IMR-90 (cell line): ENCODE results near the gene PRR33. TPM values are rescaled to one million over a fixed set of nuclear protein-coding genes. Genes with fewer than 3 reads are reported as not detected.

ENCODE experiments used
- ATAC-seq: fragments of 200-7000 bp; cut with Tn5 transposase; 2 replicates; pipeline ENCODE4 v1.9.1; 2020; ENCODE audit warnings: low read depth, mild to moderate bottlenecking, moderate library complexity
- BruUV-seq: library from RNA; stranded (reverse); fragments of 400-500 nt; replicated peaks from 2 replicates; lab custom pipeline; 2021; lab: Mats Ljungman, UMichigan
- CTCF ChIA-PET: fragments of 300-600 bp; formaldehyde crosslinking; extraction: SDS; loops from one replicate; lab custom pipeline; 2021; ENCODE audit warnings: antibody characterized with exemption; lab: Yijun Ruan, JAX
- POLR2A ChIA-PET: fragments of 300-600 bp; sonication (Branson Sonifier 250); formaldehyde crosslinking; loops from one replicate; lab custom pipeline; 2022; ENCODE audit warnings: antibody characterized with exemption; ENCODE audit not compliant: unreplicated experiment; lab: Charles Lee
- DNase-seq: peaks from one replicate; pipeline ENCODE4 v3.0.0; 2013
- H2AFZ ChIP-seq: replicated peaks from 2 replicates; pipeline ENCODE3; 2013; ENCODE audit warnings: low read length, mild to moderate bottlenecking; ENCODE audit not compliant: poor library complexity
- H2AK5ac ChIP-seq: 2 replicates; pipeline ENCODE4 v1.6.1; 2013; ENCODE audit warnings: low read depth, low read length, inconsistent platforms
- H2AK9ac ChIP-seq: replicated peaks from 2 replicates; pipeline ENCODE3; 2013; ENCODE audit warnings: mild to moderate bottlenecking, low read depth, low read length, moderate library complexity; ENCODE audit not compliant: poor library complexity
- H2BK120ac ChIP-seq: 2 replicates; pipeline ENCODE4 v1.6.1; 2013; ENCODE audit warnings: low read depth, low read length, inconsistent platforms
- H2BK15ac ChIP-seq: 3 replicates; pipeline ENCODE4 v1.6.1; 2013; ENCODE audit warnings: low read depth, low read length, inconsistent platforms
- H2BK20ac ChIP-seq: 2 replicates; pipeline ENCODE4 v1.6.1; 2013; ENCODE audit warnings: low read depth, mild to moderate bottlenecking, inconsistent platforms, low read length, moderate library complexity
- H2BK5ac ChIP-seq: 2 replicates; pipeline ENCODE4 v1.6.1; 2013; ENCODE audit warnings: mild to moderate bottlenecking, low read depth, low read length, inconsistent platforms; ENCODE audit not compliant: poor library complexity, severe bottlenecking
- H3K14ac ChIP-seq: replicated peaks from 2 replicates; pipeline ENCODE4 v1.6.1; 2013; ENCODE audit warnings: low read depth, low read length, inconsistent platforms
- H3K18ac ChIP-seq: 2 replicates; pipeline ENCODE4 v1.6.1; 2013; ENCODE audit warnings: low read depth, low read length, control low read depth
- H3K23ac ChIP-seq: 2 replicates; pipeline ENCODE4 v1.6.1; 2013; ENCODE audit warnings: low read depth, low read length, inconsistent platforms
- H3K27ac ChIP-seq: 2 replicates; pipeline ENCODE4 v1.5.1; 2013; ENCODE audit warnings: mild to moderate bottlenecking, control low read depth, low read length; ENCODE audit not compliant: insufficient read depth
- H3K27me3 ChIP-seq: 2 replicates; pipeline ENCODE4 v1.6.1; 2013; ENCODE audit warnings: low read length; ENCODE audit not compliant: control insufficient read depth, insufficient read depth
- H3K36me3 ChIP-seq: 2 replicates; pipeline ENCODE4 v1.6.1; 2013; ENCODE audit warnings: low read length, mixed read lengths; ENCODE audit not compliant: control insufficient read depth, insufficient read depth
- H3K4ac ChIP-seq: 2 replicates; pipeline ENCODE4 v1.6.1; 2013; ENCODE audit warnings: low read depth, low read length, inconsistent platforms
- H3K4me1 ChIP-seq: 2 replicates; pipeline ENCODE4 v1.6.1; 2013; ENCODE audit warnings: low read length, mixed read lengths; ENCODE audit not compliant: control insufficient read depth, insufficient read depth
- H3K4me2 ChIP-seq: 2 replicates; pipeline ENCODE4 v1.6.1; 2013; ENCODE audit warnings: low read depth, mild to moderate bottlenecking, control low read depth, low read length, moderate library complexity
- H3K4me3 ChIP-seq: 2 replicates; pipeline ENCODE4 v1.5.1; 2013; ENCODE audit warnings: low read depth, mild to moderate bottlenecking, control low read depth, low read length, moderate library complexity; ENCODE audit not compliant: insufficient read depth
- H3K56ac ChIP-seq: 2 replicates; pipeline ENCODE4 v1.6.1; 2013; ENCODE audit warnings: low read length, inconsistent platforms; ENCODE audit not compliant: insufficient read depth; ENCODE audit errors: extremely low read depth
- H3K79me1 ChIP-seq, 2 experiments: 2 replicates each; pipeline ENCODE4 v1.6.1; 2013; ENCODE audit warnings: low read length in 2 of 2, inconsistent platforms in 1 of 2, low read depth in 1 of 2
- H3K9ac ChIP-seq: 2 replicates; pipeline ENCODE4 v1.6.1; 2013; ENCODE audit warnings: low read depth, low read length, control low read depth
- H3K9me1 ChIP-seq: 2 replicates; pipeline ENCODE4 v1.6.1; 2013; ENCODE audit warnings: low read length, inconsistent platforms; ENCODE audit not compliant: insufficient read depth
- H3K9me3 ChIP-seq: 2 replicates; pipeline ENCODE4 v1.6.1; 2013; ENCODE audit warnings: low read length; ENCODE audit not compliant: control insufficient read depth, insufficient read depth
- H4K20me1 ChIP-seq: 2 replicates; pipeline ENCODE4 v1.6.1; 2013; ENCODE audit warnings: low read length, inconsistent platforms; ENCODE audit not compliant: insufficient read depth
- H4K5ac ChIP-seq: 2 replicates; pipeline ENCODE4 v1.6.1; 2013; ENCODE audit warnings: mild to moderate bottlenecking, low read depth, low read length, control low read depth
- H4K8ac ChIP-seq, 2 experiments: 2 replicates each; pipeline ENCODE4 v1.6.1; 2013; ENCODE audit warnings: low read depth in 2 of 2, low read length in 2 of 2, control low read depth in 1 of 2, inconsistent platforms in 1 of 2
- H4K91ac ChIP-seq: 2 replicates; pipeline ENCODE4 v1.6.1; 2013; ENCODE audit warnings: low read depth, low read length, inconsistent platforms; ENCODE audit not compliant: insufficient read depth
- CHD1 ChIP-seq: IDR thresholded peaks from 2 replicates; pipeline ENCODE4 v1.6.1; 2012; ENCODE audit warnings: low read depth, low read length, improper control_type of control experiment
- NFE2L2 ChIP-seq: fragments of 150-350 bp; IDR thresholded peaks from 2 replicates; pipeline ENCODE4 v1.6.1; 2016; ENCODE audit warnings: low read depth, mild to moderate bottlenecking, low read length
- POLR2A ChIP-seq: IDR thresholded peaks from 2 replicates; pipeline ENCODE4 v1.6.1; 2012; ENCODE audit warnings: mild to moderate bottlenecking, low read depth, low read length
- RCOR1 ChIP-seq: IDR thresholded peaks from 2 replicates; pipeline ENCODE4 v1.6.1; 2012; ENCODE audit warnings: mild to moderate bottlenecking, low read length, improper control_type of control experiment; ENCODE audit not compliant: insufficient replicate concordance
- RFX5 ChIP-seq: IDR thresholded peaks from 2 replicates; pipeline ENCODE4 v1.8.0; 2012; ENCODE audit warnings: low read depth, mild to moderate bottlenecking, low read length, moderate library complexity
- whole genome bisulfite sequencing, 2 experiments: methylation state at CpG; one replicate each; pipeline versions ENCODE4 v1.1.5 to v1.1.7; 2013; ENCODE audit warnings: missing lambda C conversion rate in 2 of 2; ENCODE audit not compliant: insufficient read length in 1 of 2; ENCODE audit errors: extremely low coverage in 2 of 2; 5-methylcytosine and 5-hydroxymethylcytosine counted together
- dilution Hi-C: fragments of 300-500 bp; cut with HindIII; formaldehyde crosslinking; loops from one replicate; pipeline ENCODE4 v1.14.3; 2018; ENCODE audit warnings: low sequenced_read_pairs; ENCODE audit not compliant: unreplicated experiment
- in situ Hi-C: fragments of 300-500 bp; cut with MboI; formaldehyde crosslinking; loops from 3 replicates; pipeline ENCODE4 v1.14.3; 2019; ENCODE audit warnings: low sequenced_read_pairs, inconsistent platforms, mixed read lengths
- intact Hi-C: fragments of 100-400 bp; cut with micrococcal nuclease; formaldehyde crosslinking; loops from 2 replicates; pipeline ENCODE4 v1.10.0; 2022
- polyA plus RNA-seq, 3 experiments: library from polyadenylated mRNA; depleted of rRNA; stranded (reverse); fragments of >200 nt; gene quantifications; 2 replicates each; pipeline ENCODE4 v1.2.3, GENCODE V29; 2012; ENCODE audit warnings: low replicate concordance in 1 of 3
- total RNA-seq: library from RNA; depleted of rRNA; stranded (reverse); fragments of >200 nt; gene quantifications from 2 replicates; pipeline ENCODE4 v1.2.3, GENCODE V29; 2012
- TF ChIP-seq, protein P1 (sequence below): fragments of 150-350 bp; IDR thresholded peaks from 2 replicates; pipeline ENCODE4 v1.6.1; 2016; ENCODE audit warnings: low read depth, mild to moderate bottlenecking, low read length, moderate library complexity, borderline replicate concordance

PRR33 gene
- total and polyA plus RNA-seq, 2 of the 4 experiments (the other 2 are of a cell fraction) = not detected

DNA sequence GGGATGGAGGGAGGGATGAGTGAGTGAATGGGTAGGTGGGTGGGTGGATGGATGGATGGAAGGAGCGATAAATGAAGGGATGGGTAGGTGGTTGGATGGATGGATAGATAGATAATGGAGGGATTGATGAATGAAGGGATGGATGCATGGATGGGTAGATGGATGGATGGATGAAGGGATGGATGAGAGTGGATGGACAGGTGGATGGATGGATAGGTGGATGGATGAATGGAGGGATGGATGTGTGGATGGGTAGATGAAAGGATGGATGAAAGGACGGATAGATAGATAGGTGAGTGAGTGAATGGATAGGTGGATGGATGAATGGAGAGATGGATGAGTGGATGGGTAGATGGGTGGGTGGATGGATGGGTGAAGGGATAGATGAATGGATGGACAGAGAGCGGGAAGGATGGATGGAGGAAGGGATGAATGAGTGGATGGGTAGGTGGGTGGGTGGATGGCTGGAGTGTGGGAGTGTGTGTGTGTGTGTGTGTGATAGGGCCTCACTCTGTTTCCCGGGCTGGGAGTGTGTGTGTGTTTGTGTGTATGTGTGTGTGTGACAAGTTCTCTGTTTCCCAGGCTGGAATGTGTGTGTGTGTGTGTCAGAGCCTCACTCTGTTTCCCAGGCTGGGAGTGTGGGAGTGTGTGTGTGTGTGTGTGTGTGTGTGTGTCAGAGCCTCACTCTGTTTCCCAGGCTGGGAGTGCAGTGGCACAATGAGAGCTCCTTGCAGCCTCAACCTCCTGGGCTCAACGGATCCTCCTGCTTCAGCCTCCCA lies 2.1 kb upstream of the PRR33 start:
- H3K9ac ChIP-seq = no peak overlapping the region
- peak overlapping the region; percentile 19 for H2BK5ac ChIP-seq
- H3K4me3 ChIP-seq = no peak overlapping the region
- dilution Hi-C loops = no loop called here
- DNase-seq = peak; percentile 12
- H4K5ac ChIP-seq = no peak overlapping the region
- no peak overlapping the region for H3K4ac ChIP-seq
- POLR2A ChIA-PET = no interaction called here
- TF ChIP-seq, protein P1, sequence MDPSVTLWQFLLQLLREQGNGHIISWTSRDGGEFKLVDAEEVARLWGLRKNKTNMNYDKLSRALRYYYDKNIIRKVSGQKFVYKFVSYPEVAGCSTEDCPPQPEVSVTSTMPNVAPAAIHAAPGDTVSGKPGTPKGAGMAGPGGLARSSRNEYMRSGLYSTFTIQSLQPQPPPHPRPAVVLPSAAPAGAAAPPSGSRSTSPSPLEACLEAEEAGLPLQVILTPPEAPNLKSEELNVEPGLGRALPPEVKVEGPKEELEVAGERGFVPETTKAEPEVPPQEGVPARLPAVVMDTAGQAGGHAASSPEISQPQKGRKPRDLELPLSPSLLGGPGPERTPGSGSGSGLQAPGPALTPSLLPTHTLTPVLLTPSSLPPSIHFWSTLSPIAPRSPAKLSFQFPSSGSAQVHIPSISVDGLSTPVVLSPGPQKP = no peak
- TF ChIP-seq RCOR1 (no peak), CHD1 (no peak), RFX5 (no peak), NFE2L2 (no peak), POLR2A (no peak)
- in situ Hi-C loops = no loop called here
- no peaks in the 10 kb centered on the region for H3K36me3 ChIP-seq
- H2BK15ac ChIP-seq = no peak overlapping the region
- H3K79me1 ChIP-seq = no peaks in the 10 kb centered on the region
- H2BK120ac ChIP-seq = no peak overlapping the region
- H3K27me3 ChIP-seq = peaks cover 27% of the 10 kb centered on the region
- no TSS peak for BruUV-seq
- no peak overlapping the region for H3K18ac ChIP-seq
- H3K27ac ChIP-seq = no peak overlapping the region
- no peak overlapping the region for H3K14ac ChIP-seq
- no peaks in the 10 kb centered on the region for H3K9me1 ChIP-seq
- no peaks in the 10 kb centered on the region for H4K20me1 ChIP-seq
- no peaks in the 10 kb centered on the region for H3K9me3 ChIP-seq
- CTCF ChIA-PET = no interaction called here
- intact Hi-C loops = loop anchor here (1.0 kb wide), 1 partner anchor 46 kb away; no protein-coding TSS in a partner anchor
- H4K91ac ChIP-seq = no peak overlapping the region
- no peak overlapping the region for H3K23ac ChIP-seq
- H2AK5ac ChIP-seq = no peak overlapping the region
- H2BK20ac ChIP-seq = no peak overlapping the region
- H3K4me2 ChIP-seq = no peak overlapping the region
- no peak for ATAC-seq
- H3K4me1 ChIP-seq = no peaks in the 10 kb centered on the region
- WGBS, 2 experiments = 67 to 100% methylated on average over 1 to 2 of the region's 5 CpGs
- H4K8ac ChIP-seq = no peak overlapping the region
- no peak overlapping the region for H3K56ac ChIP-seq
- no peak overlapping the region for H2AFZ ChIP-seq
- no peak overlapping the region for H2AK9ac ChIP-seq
